ENCODE measurements around the gene GTF2IRD1.
"Not testable (repeated sequence)": the region's sequence is repeated elsewhere in the genome, so short reads cannot be mapped to it uniquely, and the experiment has no call there.

Gene GTF2IRD1

DNA sequence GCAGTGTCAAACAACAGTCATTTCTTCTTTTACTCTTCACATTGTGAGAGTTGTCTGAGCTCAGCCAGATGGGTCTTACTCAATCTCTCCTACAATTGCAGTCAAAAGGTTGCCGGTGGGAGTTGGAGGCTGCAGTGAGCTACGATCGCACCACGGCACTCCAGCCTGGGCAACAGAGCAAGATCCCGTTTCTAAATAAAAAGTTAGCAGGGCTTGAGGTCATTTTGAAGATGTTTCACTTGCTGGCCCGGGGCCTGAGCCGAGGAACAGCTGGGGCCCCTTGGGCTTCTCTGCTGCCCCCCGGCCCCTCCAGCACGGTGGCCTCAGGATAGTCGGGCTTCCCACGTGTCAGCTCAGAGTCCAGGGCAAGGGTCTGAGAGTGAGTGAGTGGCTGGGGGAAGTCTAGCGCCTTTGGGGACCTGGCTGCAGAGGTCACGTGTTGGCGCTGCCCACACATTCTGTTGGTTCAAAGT is 40.4 kb downstream of the GTF2IRD1 start:
- DNase-seq = no peak

GRCh38 chr7:74495112-74496086 is 41.7 kb downstream of the GTF2IRD1 start:
- no peak for DNase-seq

DNA sequence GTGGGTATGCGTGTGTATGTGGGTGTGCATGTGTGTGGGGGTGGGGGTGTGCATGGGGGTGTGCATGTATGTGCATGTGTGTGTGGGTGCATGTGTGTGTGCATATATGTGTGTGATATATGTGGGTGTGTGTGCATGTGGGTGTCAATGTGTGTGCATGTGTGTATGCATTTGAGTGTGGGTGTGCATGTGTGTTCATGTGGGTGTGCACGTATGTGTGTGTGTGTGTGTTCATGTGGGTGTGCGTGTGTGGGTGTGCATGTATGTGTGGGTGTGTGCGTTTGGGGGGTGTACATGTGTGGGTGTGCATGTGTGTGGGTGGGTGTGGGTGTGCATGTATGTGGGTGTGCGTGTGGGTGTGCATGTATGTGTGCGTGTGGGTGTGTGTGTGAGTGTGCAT is 42.6 kb downstream of the GTF2IRD1 start:
- no peak for DNase-seq

- not testable (repeated sequence) for DNase-seq
Measured at GRCh38 chr7:74496773-74497172, 43.1 kb downstream of the GTF2IRD1 start.

- no peak for DNase-seq
Measured at GRCh38 chr7:74498354-74498753, 44.6 kb downstream of the GTF2IRD1 start.

- DNase-seq = no peak
Measured at GRCh38 chr7:74498996-74499834, 45.5 kb downstream of the GTF2IRD1 start.

GRCh38 chr7:74499835-74500388 is 46.2 kb downstream of the GTF2IRD1 start:
- no peak for DNase-seq

GRCh38 chr7:74501298-74501697 is 47.6 kb downstream of the GTF2IRD1 start:
- no peak for DNase-seq

DNA sequence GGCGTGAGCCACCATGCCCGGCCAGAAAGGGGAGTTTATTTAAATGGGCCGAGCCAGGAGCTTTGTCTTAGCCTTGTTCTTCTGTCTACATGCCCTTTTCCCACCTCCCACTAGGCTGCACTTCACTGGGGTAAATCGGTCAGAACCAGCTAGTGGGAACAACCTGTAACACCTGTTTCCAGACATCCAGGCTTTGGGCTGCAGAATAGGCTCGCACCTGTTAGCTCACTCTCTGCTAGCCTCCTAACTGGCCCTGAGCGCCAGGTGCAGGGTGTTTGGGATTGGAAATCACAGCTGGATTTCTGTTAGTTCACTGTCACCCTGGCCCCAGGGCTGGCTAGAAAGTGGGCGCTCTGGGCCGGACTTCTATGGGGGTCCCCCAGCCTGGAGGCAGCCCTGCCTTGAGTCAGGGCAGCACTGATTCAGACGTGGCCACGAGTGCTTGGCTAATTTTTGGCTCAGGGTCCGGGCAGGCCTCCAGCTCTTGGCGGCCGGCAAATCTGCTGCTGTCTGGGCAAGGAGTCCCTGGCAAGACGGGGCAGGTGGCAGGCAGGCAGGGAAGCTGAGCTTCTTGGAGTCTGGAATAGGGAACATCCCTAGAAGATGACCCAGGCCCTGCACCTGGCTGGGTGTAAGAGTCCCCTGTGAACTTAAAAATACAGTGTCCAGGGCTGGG is 48.6 kb downstream of the GTF2IRD1 start:
- no peak for DNase-seq

GRCh38 chr7:74503061-74503460 is 49.4 kb downstream of the GTF2IRD1 start:
- DNase-seq = no peak

GRCh38 chr7:74503943-74504342 is 50.2 kb downstream of the GTF2IRD1 start:
- DNase-seq = no peak

- no peak for DNase-seq
Measured at GRCh38 chr7:74505471-74506324, 52.0 kb downstream of the GTF2IRD1 start.

DNA sequence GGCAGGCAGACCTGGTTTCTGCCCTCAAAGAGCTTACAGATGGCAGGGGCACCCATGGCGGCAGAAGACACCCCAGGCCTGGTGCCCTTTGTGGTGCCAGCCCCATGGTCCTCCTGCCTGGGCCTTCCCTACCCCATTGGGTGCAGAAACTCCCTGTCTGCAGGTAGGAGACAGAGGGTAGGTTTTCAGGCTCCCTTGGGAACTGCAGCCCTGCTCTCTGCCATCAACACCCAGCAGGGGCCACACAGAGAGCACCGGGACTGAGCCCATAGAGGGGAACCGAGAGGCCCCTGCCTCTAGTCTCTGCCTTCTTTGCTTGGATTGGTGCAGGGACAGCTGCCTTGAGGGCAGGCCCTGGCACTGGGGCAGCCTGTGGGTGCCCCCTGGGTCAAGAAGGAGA is 52.6 kb downstream of the GTF2IRD1 start:
- no peak for DNase-seq

GRCh38 chr7:74507538-74508319 is 54.0 kb downstream of the GTF2IRD1 start:
- no peak for DNase-seq

DNA sequence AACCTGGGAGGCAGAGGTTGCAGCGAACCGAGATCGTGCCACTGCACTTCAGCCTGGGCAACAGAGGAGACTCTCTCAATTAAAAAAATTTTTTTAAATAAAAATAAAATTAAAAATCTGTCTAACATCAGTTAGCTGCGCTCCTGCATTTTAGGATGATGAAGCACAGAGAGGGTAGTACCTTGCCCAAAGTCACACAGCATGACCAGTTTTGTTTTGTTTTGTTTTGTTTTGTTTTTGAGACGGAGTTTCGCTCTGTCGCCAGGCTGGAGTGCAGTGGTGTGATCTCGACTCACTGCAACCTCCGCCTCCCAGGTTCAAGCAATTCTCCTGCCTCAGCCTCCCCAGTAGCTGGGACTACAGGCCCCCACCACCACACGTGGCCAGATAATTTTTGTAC is 55.7 kb downstream of the GTF2IRD1 start:
- DNase-seq = not testable (repeated sequence)

DNA sequence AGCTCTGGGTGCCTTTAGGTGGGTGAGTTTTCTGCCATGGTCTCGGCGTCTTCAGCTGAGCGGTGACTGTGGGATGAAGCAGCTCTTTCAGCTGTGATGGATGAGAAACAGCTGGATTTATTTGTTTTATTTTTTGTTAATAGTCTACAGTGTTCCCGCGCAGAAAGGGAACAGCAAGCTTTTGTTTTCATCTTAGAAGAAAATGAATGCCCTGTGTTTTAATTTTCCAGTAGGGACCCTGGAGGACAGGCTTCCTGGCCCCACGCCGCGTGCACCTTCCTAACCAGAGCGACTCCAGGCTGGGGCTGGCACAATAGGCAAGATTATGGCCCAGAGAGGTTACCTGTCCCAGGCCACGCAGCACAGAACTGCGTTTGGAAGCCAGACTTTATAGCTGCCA is 57.6 kb downstream of the GTF2IRD1 start:
- DNase-seq = no peak

DNA sequence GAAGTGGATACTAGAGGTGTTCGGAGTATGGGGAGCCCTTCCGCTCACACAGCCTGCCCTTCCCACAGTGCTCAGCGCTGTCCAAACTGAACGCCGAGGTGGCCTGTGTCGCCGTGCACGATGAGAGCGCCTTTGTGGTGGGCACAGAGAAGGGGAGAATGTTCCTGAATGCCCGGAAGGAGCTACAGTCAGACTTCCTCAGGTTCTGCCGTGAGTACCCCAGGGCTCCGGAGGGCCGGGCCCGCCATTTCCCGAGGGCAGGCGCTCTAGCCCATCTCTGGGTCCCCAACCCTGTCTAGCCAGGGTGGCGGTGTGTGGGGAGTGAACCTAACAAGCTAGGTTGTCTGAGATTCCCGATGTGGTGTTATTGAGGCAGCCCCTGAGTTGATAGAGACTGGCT is 59.1 kb downstream of the GTF2IRD1 start:
- no peak for DNase-seq

GRCh38 chr7:74514131-74514591 is 60.5 kb downstream of the GTF2IRD1 start:
- no peak for DNase-seq

DNA sequence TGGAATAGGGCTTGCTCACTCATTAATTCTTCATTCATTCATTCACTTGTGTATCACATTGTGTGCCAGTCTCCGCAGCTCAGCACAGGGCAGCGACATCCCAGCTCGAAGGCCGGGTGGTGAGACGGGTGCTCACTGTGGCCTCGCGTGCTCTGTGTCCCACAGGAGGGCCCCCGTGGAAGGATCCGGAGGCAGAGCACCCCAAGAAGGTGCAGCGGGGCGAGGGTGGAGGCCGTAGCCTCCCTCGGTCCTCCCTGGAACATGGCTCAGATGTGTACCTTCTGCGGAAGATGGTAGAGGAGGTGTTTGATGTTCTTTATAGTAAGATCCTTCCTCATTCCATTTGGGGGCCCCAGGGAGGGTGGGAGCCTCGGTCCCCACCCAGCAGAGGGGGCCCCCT is 61.6 kb downstream of the GTF2IRD1 start:
- no peak for DNase-seq

GRCh38 chr7:74516214-74516613 is 62.5 kb downstream of the GTF2IRD1 start:
- no peak for DNase-seq

DNA sequence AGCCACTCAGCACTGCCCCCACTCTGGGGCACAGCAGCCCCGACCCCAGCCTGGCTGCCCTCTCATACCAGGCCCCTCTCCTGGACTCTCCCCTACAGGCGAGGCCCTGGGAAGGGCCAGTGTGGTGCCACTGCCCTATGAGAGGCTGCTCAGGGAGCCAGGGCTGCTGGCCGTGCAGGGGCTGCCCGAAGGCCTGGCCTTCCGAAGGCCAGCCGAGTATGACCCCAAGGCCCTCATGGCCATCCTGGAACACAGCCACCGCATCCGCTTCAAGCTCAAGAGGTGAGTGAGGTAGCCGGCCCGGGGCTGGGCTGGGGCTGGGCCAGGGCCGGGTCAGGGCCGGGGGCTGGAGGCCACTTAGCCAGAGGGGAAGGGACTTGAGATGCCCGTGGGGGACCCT is 64.3 kb downstream of the GTF2IRD1 start:
- DNase-seq = no peak

Data from CD4-positive, alpha-beta T cell treated with Interferon gamma for 1 hour (primary cell).